ENCODE results near the gene RIIAD1.
"Not testable (repeated sequence)": the region's sequence is repeated elsewhere in the genome, so short reads cannot be mapped to it uniquely, and the experiment has no call there.

RIIAD1 gene

DNA sequence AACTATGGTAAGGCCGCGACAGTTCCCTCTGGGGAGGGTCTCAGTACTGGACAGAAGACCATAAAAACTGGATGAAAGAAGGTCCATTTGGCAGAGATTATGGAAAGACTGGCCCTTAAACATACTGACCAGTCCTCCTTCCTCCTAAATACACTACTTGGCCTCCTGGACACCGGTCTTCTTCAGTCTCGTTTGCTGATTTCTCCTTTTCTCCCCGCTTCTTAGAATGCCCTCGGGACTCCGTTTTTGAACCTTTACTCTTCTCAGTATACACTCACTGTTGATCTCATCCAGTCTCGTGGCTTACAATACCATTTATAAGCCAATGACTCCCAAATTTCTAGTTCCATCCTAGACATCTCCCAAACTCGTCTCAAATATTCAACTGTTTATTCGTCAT lies 42.7 kb downstream of the RIIAD1 start:
- no peak for TF ChIP-seq EZH2phosphoT487 (IDR thresholded peaks at IDR 0.05; ENCODE audit: borderline replicate concordance, low read length)
- TF ChIP-seq, protein P1, sequence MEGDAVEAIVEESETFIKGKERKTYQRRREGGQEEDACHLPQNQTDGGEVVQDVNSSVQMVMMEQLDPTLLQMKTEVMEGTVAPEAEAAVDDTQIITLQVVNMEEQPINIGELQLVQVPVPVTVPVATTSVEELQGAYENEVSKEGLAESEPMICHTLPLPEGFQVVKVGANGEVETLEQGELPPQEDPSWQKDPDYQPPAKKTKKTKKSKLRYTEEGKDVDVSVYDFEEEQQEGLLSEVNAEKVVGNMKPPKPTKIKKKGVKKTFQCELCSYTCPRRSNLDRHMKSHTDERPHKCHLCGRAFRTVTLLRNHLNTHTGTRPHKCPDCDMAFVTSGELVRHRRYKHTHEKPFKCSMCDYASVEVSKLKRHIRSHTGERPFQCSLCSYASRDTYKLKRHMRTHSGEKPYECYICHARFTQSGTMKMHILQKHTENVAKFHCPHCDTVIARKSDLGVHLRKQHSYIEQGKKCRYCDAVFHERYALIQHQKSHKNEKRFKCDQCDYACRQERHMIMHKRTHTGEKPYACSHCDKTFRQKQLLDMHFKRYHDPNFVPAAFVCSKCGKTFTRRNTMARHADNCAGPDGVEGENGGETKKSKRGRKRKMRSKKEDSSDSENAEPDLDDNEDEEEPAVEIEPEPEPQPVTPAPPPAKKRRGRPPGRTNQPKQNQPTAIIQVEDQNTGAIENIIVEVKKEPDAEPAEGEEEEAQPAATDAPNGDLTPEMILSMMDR (IDR thresholded peaks at IDR 0.05; ENCODE audit: low read depth, low read length, poor library complexity, severe bottlenecking) = no peak
- Histone ChIP-seq H3F3A (ENCODE audit: control insufficient read depth, insufficient read depth) (peaks cover 5% of the 10 kb centered on the region; the same call in 1 of the 2 replicates), H3K4me2 (ENCODE audit: low read length) (peak overlapping the region; percentile 65), H3K4me1 (ENCODE audit: control insufficient read depth, low read length) (peaks cover 14% of the 10 kb centered on the region), H3K36me3 (ENCODE audit: control insufficient read depth, low read length) (peaks cover 33% of the 10 kb centered on the region), H4K20me1 (ENCODE audit: control insufficient read depth, insufficient read depth, low read depth, low read length) (no peaks in the 10 kb centered on the region), H3K9me3 (ENCODE audit: control insufficient read depth, insufficient read depth, low read length) (no peaks in the 10 kb centered on the region), H3K27me3 (ENCODE audit: control insufficient read depth, low read length) (no peaks in the 10 kb centered on the region), H3K9me2 (replicated peaks; ENCODE audit: control insufficient read depth, low read length) (no peaks in the 10 kb centered on the region), H3K79me2 (ENCODE audit: control insufficient read depth, low read length) (peaks cover 20% of the 10 kb centered on the region), H3K4me3 (ENCODE audit: low read length) (peak overlapping the region; percentile 91), H3K27ac (ENCODE audit: low read depth, low read length) (peak overlapping the region; percentile 40; the same call in 1 of the 2 replicates)

DNA sequence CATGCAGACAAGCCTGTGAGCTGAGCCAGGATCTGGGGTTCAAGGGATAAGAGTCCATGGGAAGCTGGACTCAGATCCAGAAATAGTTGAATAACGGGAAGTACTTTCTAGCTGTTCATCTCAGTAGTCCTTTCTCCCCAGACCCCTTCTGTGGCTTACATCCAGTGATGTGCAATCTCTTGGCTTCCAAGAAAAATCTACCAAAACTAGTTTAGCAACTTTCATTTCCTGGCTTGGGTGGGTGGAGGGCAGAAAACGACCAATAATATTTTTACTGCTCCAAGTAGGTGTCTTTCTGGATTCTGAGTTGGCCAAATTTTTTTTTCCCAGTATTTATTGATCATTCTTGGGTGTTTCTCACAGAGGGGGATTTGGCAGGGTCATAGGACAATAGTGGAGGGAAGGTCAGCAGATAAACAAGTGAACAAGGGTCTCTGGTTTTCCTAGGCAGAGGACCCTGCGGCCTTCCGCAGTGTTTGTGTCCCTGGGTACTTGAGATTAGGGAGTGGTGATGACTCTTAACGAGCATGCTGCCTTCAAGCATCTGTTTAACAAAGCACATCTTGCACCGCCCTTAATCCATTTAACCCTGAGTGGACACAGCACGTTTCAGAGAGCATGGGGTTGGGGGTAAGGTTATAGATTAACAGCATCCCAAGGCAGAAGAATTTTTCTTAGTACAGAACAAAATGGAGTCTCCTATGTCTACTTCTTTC lies 47.2 kb downstream of the RIIAD1 start:
- H3K4me3 ChIP-seq (ENCODE audit: low read length); H3K79me2 ChIP-seq (ENCODE audit: control insufficient read depth, low read length); H3K4me1 ChIP-seq (ENCODE audit: control insufficient read depth, low read length); H3F3A ChIP-seq (ENCODE audit: control insufficient read depth, insufficient read depth); H3K27me3 ChIP-seq (ENCODE audit: control insufficient read depth, low read length); H3K36me3 ChIP-seq (ENCODE audit: control insufficient read depth, low read length); H3K9me2 ChIP-seq (replicated peaks; ENCODE audit: control insufficient read depth, low read length); H3K27ac ChIP-seq (ENCODE audit: low read depth, low read length); H3K4me2 ChIP-seq (ENCODE audit: low read length); H3K9me3 ChIP-seq (ENCODE audit: control insufficient read depth, insufficient read depth, low read length); H4K20me1 ChIP-seq (ENCODE audit: control insufficient read depth, insufficient read depth, low read depth, low read length): not testable (repeated sequence)

DNA sequence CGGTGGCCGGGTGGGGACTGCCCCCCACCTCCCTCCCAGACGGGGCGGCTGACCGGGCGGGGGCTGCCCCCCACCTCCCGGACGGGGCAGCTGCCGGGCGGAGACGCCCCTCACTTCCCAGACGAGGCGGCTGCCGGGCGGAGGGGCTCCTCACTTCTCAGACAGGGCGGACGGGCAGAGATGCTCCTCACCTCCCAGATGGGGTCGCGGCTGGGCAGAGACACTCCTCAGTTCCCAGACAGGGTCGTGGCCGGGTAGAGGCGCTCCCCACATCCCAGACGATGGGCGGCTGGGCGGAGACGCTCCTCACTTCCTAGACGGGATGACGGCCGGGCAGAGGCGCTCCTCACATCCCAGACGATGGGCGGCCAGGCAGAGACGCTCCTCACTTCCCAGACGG lies 47.9 kb downstream of the RIIAD1 start:
- H3K4me2 ChIP-seq (ENCODE audit: low read length); H3K4me1 ChIP-seq (ENCODE audit: control insufficient read depth, low read length); H4K20me1 ChIP-seq (ENCODE audit: control insufficient read depth, insufficient read depth, low read depth, low read length); H3F3A ChIP-seq (ENCODE audit: control insufficient read depth, insufficient read depth); H3K36me3 ChIP-seq (ENCODE audit: control insufficient read depth, low read length); H3K27ac ChIP-seq (ENCODE audit: low read depth, low read length); H3K9me3 ChIP-seq (ENCODE audit: control insufficient read depth, insufficient read depth, low read length); H3K27me3 ChIP-seq (ENCODE audit: control insufficient read depth, low read length); H3K9me2 ChIP-seq (replicated peaks; ENCODE audit: control insufficient read depth, low read length); H3K4me3 ChIP-seq (ENCODE audit: low read length); H3K79me2 ChIP-seq (ENCODE audit: control insufficient read depth, low read length): not testable (repeated sequence)

DNA sequence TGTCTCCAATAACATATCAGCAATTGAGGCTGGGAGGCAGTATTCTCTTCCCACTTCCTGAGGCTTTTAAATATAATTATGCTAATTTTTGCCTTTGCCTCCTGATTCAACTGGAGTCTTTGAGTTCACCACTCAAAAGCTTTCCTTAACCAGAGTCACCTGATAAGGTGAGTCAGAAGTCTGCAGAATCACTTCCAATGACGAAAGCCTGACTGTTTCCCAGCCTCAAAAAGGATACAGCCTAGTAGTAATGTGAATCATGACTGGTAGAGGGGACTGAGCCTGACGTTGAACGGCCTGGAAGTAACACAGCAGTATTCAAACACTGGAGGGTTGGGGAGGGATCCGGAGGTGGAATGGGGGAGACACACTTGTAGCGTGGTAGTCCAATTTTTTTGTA lies 52.4 kb downstream of the RIIAD1 start:
- no peak for TF ChIP-seq EZH2phosphoT487 (IDR thresholded peaks at IDR 0.05; ENCODE audit: borderline replicate concordance, low read length)
- H3K9me2 ChIP-seq (replicated peaks; ENCODE audit: control insufficient read depth, low read length) = no peaks in the 10 kb centered on the region
- no peaks in the 10 kb centered on the region for H3K27me3 ChIP-seq (ENCODE audit: control insufficient read depth, low read length)
- H3K4me2 ChIP-seq (ENCODE audit: low read length) = no peak overlapping the region
- no peak overlapping the region for H3K4me3 ChIP-seq (ENCODE audit: low read length)
- no peak overlapping the region for H3K27ac ChIP-seq (ENCODE audit: low read depth, low read length)
- H3K79me2 ChIP-seq (ENCODE audit: control insufficient read depth, low read length) = no peaks in the 10 kb centered on the region
- no peaks in the 10 kb centered on the region for H4K20me1 ChIP-seq (ENCODE audit: control insufficient read depth, insufficient read depth, low read depth, low read length)
- H3K36me3 ChIP-seq (ENCODE audit: control insufficient read depth, low read length) = peaks cover 4% of the 10 kb centered on the region; the same call in 1 of the 2 replicates
- no peaks in the 10 kb centered on the region for H3F3A ChIP-seq (ENCODE audit: control insufficient read depth, insufficient read depth)
- H3K9me3 ChIP-seq (ENCODE audit: control insufficient read depth, insufficient read depth, low read length) = no peaks in the 10 kb centered on the region
- H3K4me1 ChIP-seq (ENCODE audit: control insufficient read depth, low read length) = no peaks in the 10 kb centered on the region

Measured in DOHH2 (cell line).